Osteocyte (in vitro differentiated cells): Measurements from ENCODE around the gene RIMOC1. TPM values are rescaled to one million over a fixed set of nuclear protein-coding genes. Genes with fewer than 3 reads are reported as not detected.
"Not testable (repeated sequence)": the region's sequence is repeated elsewhere in the genome, so short reads cannot be mapped to it uniquely, and the experiment has no call there.

Experiments
- DNase-seq: peaks from one replicate; pipeline ENCODE4 v3.0.0; 2021; ENCODE audit warnings: mixed read lengths; ENCODE audit not compliant: unreplicated experiment; ENCODE audit errors: extremely low spot score
- H3K27ac Mint-ChIP-seq: one replicate; pipeline ENCODE4 v1.8.0; 2021; ENCODE audit warnings: mild to moderate bottlenecking, mixed read lengths; ENCODE audit not compliant: unreplicated experiment
- H3K27me3 Mint-ChIP-seq: one replicate; pipeline ENCODE4 v1.8.0; 2021; ENCODE audit warnings: mixed read lengths; ENCODE audit not compliant: unreplicated experiment
- H3K36me3 Mint-ChIP-seq: one replicate; pipeline ENCODE4 v1.8.0; 2021; ENCODE audit warnings: mixed read lengths; ENCODE audit not compliant: unreplicated experiment
- H3K4me1 Mint-ChIP-seq: one replicate; pipeline ENCODE4 v1.8.0; 2021; ENCODE audit warnings: mixed read lengths; ENCODE audit not compliant: unreplicated experiment
- H3K4me3 Mint-ChIP-seq: one replicate; pipeline ENCODE4 v1.8.0; 2021; ENCODE audit warnings: mild to moderate bottlenecking, moderate library complexity, mixed read lengths; ENCODE audit not compliant: unreplicated experiment
- H3K9me3 Mint-ChIP-seq: one replicate; pipeline ENCODE4 v1.8.0; 2021; ENCODE audit warnings: mixed read lengths; ENCODE audit not compliant: unreplicated experiment
- total RNA-seq: library from RNA; stranded (reverse); gene quantifications from 2 replicates; pipeline ENCODE4 v1.2.1, GENCODE V29; 2021
- TF ChIP-seq, protein P1 (sequence below): fragments of 200-600 bp; sonication (generic); IDR thresholded peaks from 2 replicates; pipeline ENCODE4 v1.5.0; 2021; ENCODE audit warnings: antibody characterized with exemption, mild to moderate bottlenecking, moderate library complexity

The RIMOC1 gene
- total RNA-seq, 1 donor from 2014 or later: 43.6 TPM

GRCh38 chr5:41929035-41929434 is 24.9 kb downstream of the RIMOC1 start:
- no peak for DNase-seq
- TF ChIP-seq, protein P1, sequence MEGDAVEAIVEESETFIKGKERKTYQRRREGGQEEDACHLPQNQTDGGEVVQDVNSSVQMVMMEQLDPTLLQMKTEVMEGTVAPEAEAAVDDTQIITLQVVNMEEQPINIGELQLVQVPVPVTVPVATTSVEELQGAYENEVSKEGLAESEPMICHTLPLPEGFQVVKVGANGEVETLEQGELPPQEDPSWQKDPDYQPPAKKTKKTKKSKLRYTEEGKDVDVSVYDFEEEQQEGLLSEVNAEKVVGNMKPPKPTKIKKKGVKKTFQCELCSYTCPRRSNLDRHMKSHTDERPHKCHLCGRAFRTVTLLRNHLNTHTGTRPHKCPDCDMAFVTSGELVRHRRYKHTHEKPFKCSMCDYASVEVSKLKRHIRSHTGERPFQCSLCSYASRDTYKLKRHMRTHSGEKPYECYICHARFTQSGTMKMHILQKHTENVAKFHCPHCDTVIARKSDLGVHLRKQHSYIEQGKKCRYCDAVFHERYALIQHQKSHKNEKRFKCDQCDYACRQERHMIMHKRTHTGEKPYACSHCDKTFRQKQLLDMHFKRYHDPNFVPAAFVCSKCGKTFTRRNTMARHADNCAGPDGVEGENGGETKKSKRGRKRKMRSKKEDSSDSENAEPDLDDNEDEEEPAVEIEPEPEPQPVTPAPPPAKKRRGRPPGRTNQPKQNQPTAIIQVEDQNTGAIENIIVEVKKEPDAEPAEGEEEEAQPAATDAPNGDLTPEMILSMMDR: no peak
- H3K4me3 Mint-ChIP-seq: no peak overlapping the region
- no peaks in the 10 kb centered on the region for H3K27me3 Mint-ChIP-seq
- peaks cover 2% of the 10 kb centered on the region for H3K4me1 Mint-ChIP-seq
- peaks cover 3% of the 10 kb centered on the region for H3K36me3 Mint-ChIP-seq
- no peak overlapping the region for H3K27ac Mint-ChIP-seq
- no peaks in the 10 kb centered on the region for H3K9me3 Mint-ChIP-seq

GRCh38 chr5:41932770-41933169 is 28.6 kb downstream of the RIMOC1 start:
- H3K27me3 Mint-ChIP-seq: no peaks in the 10 kb centered on the region
- H3K27ac Mint-ChIP-seq: no peak overlapping the region
- DNase-seq: no peak
- TF ChIP-seq, protein P1: no peak
- H3K9me3 Mint-ChIP-seq: no peaks in the 10 kb centered on the region
- H3K4me1 Mint-ChIP-seq: no peaks in the 10 kb centered on the region
- no peak overlapping the region for H3K4me3 Mint-ChIP-seq
- H3K36me3 Mint-ChIP-seq: peaks cover 4% of the 10 kb centered on the region

GRCh38 chr5:41935544-41935943 is 31.4 kb downstream of the RIMOC1 start:
- TF ChIP-seq, protein P1: no peak
- Mint-ChIP-seq H3K9me3 (no peaks in the 10 kb centered on the region), H3K4me3 (no peak overlapping the region), H3K27ac (no peak overlapping the region), H3K4me1 (no peaks in the 10 kb centered on the region), H3K36me3 (peaks cover 5% of the 10 kb centered on the region), H3K27me3 (no peaks in the 10 kb centered on the region)
- no peak for DNase-seq

GRCh38 chr5:41940641-41941040 is 36.5 kb downstream of the RIMOC1 start:
- Mint-ChIP-seq H3K27ac (no peak overlapping the region), H3K27me3 (no peaks in the 10 kb centered on the region), H3K4me1 (no peaks in the 10 kb centered on the region), H3K9me3 (no peaks in the 10 kb centered on the region), H3K4me3 (no peak overlapping the region), H3K36me3 (peaks cover 1% of the 10 kb centered on the region)
- no peak for DNase-seq
- TF ChIP-seq, protein P1: no peak

DNA sequence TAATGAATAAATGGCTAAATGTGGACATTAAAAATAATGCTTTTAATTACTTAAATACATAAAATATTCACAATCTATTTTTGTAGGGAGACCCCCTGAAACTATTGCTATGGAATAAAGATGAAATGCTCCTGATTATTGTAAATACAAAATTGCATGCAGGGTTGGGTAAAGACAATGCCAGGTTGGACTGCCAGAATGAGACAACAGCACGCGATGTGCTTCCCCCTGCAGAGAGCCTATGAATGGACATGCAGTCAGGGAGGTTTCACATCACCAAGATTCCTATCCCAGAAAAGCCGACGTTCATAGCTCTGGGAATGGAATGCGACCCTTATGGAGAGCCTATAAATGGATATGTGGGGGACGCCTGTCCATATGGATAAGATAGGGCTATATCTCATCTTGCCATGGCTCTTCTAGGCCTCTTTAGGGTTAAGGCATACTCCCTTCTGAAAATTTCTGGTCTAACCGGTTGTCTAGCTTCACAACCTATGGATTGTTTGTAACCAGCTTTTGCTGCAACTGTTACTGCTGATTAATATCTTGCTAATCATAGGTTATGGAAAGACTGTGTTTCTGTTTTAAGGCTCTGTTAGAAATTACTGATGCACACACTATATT is 41.3 kb downstream of the RIMOC1 start:
- H3K4me3 Mint-ChIP-seq, DNase-seq, H3K27me3 Mint-ChIP-seq, H3K27ac Mint-ChIP-seq, H3K4me1 Mint-ChIP-seq, H3K36me3 Mint-ChIP-seq, H3K9me3 Mint-ChIP-seq: not testable (repeated sequence)

- Mint-ChIP-seq H3K27ac (no peak overlapping the region), H3K36me3 (no peaks in the 10 kb centered on the region), H3K27me3 (peaks cover 7% of the 10 kb centered on the region), H3K4me1 (no peaks in the 10 kb centered on the region), H3K9me3 (no peaks in the 10 kb centered on the region), H3K4me3 (no peak overlapping the region)
- DNase-seq: no peak
- TF ChIP-seq, protein P1: no peak
These were observed 47.1 kb downstream of the RIMOC1 start for GRCh38 chr5:41951224-41951623.
